ENCODE measurements around the gene MPPED1.

Gene MPPED1

GRCh38 chr22:43419371-43420080, 7.7 kb downstream of the MPPED1 start:
- DNase-seq (no peak), ATAC-seq (ENCODE audit: insufficient read depth, low read depth) (no peak)
- no peaks in the 10 kb centered on the region; the same call in 1 of the 2 replicates for H4K20me1 ChIP-seq (ENCODE audit: insufficient read depth, low read length)
- no peak overlapping the region for H3K9ac ChIP-seq (ENCODE audit: low read depth, low read length)
- no peaks in the 10 kb centered on the region for H3K79me2 ChIP-seq (ENCODE audit: insufficient read depth, low read length)
- H3K36me3 ChIP-seq (ENCODE audit: insufficient read depth, low read length), result no peaks in the 10 kb centered on the region
- H3K9me3 ChIP-seq (ENCODE audit: insufficient read depth, low read length, severe bottlenecking), result no peaks in the 10 kb centered on the region
- H3K4me2 ChIP-seq (ENCODE audit: insufficient read depth, low read length), result no peak overlapping the region
- peaks cover 28% of the 10 kb centered on the region for H3K27me3 ChIP-seq (ENCODE audit: insufficient read depth, low read length, poor library complexity)
- no peak overlapping the region for H2AFZ ChIP-seq (ENCODE audit: low read depth, low read length)
- no peak overlapping the region for H3K27ac ChIP-seq (ENCODE audit: low read length)
- TF ChIP-seq EZH2 (IDR thresholded peaks at IDR 0.05; ENCODE audit: borderline replicate concordance, low read depth, low read length, severe bottlenecking) (no peak), CTCF (IDR thresholded peaks at IDR 0.05; ENCODE audit: borderline replicate concordance, extremely low read depth, low read length, poor library complexity, severe bottlenecking) (no peak)
- no peak overlapping the region for H3K4me3 ChIP-seq (ENCODE audit: low read depth in 1 of 2, low read length in 2 of 2)
- no peaks in the 10 kb centered on the region for H3K4me1 ChIP-seq (ENCODE audit: insufficient read depth, low read length)

GRCh38 chr22:43421046-43421665, 9.3 kb downstream of the MPPED1 start:
- no peaks in the 10 kb centered on the region for H3K36me3 ChIP-seq (ENCODE audit: insufficient read depth, low read length)
- H4K20me1 ChIP-seq (ENCODE audit: insufficient read depth, low read length), result peaks cover 2% of the 10 kb centered on the region; the same call in 1 of the 2 replicates
- TF ChIP-seq EZH2 (IDR thresholded peaks at IDR 0.05; ENCODE audit: borderline replicate concordance, low read depth, low read length, severe bottlenecking) (no peak), CTCF (IDR thresholded peaks at IDR 0.05; ENCODE audit: borderline replicate concordance, extremely low read depth, low read length, poor library complexity, severe bottlenecking) (no peak)
- no peak overlapping the region for H3K4me3 ChIP-seq (ENCODE audit: low read depth in 1 of 2, low read length in 2 of 2)
- H3K27ac ChIP-seq (ENCODE audit: low read length), result no peak overlapping the region
- no peaks in the 10 kb centered on the region for H3K79me2 ChIP-seq (ENCODE audit: insufficient read depth, low read length)
- DNase-seq, result no peak
- H3K9me3 ChIP-seq (ENCODE audit: insufficient read depth, low read length, severe bottlenecking), result no peaks in the 10 kb centered on the region
- ATAC-seq (ENCODE audit: insufficient read depth, low read depth), result no peak
- H3K4me1 ChIP-seq (ENCODE audit: insufficient read depth, low read length), result no peaks in the 10 kb centered on the region
- no peak overlapping the region for H3K9ac ChIP-seq (ENCODE audit: low read depth, low read length)
- H2AFZ ChIP-seq (ENCODE audit: low read depth, low read length), result no peak overlapping the region
- peaks cover 18% of the 10 kb centered on the region for H3K27me3 ChIP-seq (ENCODE audit: insufficient read depth, low read length, poor library complexity)
- no peak overlapping the region for H3K4me2 ChIP-seq (ENCODE audit: insufficient read depth, low read length)

GRCh38 chr22:43421914-43422615, 10.3 kb downstream of the MPPED1 start:
- no peak for DNase-seq
- Histone ChIP-seq H4K20me1 (ENCODE audit: insufficient read depth, low read length) (peaks cover 5% of the 10 kb centered on the region; the same call in 1 of the 2 replicates), H3K4me3 (ENCODE audit: low read depth in 1 of 2, low read length in 2 of 2) (no peak overlapping the region), H3K9ac (ENCODE audit: low read depth, low read length) (no peak overlapping the region), H3K27me3 (ENCODE audit: insufficient read depth, low read length, poor library complexity) (peaks cover 12% of the 10 kb centered on the region), H3K36me3 (ENCODE audit: insufficient read depth, low read length) (no peaks in the 10 kb centered on the region), H3K79me2 (ENCODE audit: insufficient read depth, low read length) (no peaks in the 10 kb centered on the region), H3K9me3 (ENCODE audit: insufficient read depth, low read length, severe bottlenecking) (no peaks in the 10 kb centered on the region), H3K4me1 (ENCODE audit: insufficient read depth, low read length) (no peaks in the 10 kb centered on the region), H3K27ac (ENCODE audit: low read length) (no peak overlapping the region), H3K4me2 (ENCODE audit: insufficient read depth, low read length) (no peak overlapping the region), H2AFZ (ENCODE audit: low read depth, low read length) (no peak overlapping the region)
- no peak for TF ChIP-seq EZH2 (IDR thresholded peaks at IDR 0.05; ENCODE audit: borderline replicate concordance, low read depth, low read length, severe bottlenecking)
- no peak for TF ChIP-seq CTCF (IDR thresholded peaks at IDR 0.05; ENCODE audit: borderline replicate concordance, extremely low read depth, low read length, poor library complexity, severe bottlenecking)
- ATAC-seq (ENCODE audit: insufficient read depth, low read depth), result no peak
